Nucleus accumbens (tissue), 56 donors: Measurements from ENCODE around the gene PACRG.

Source experiments
- DNase-seq, 56 donors: peaks; one replicate each; lab custom pipeline; 2025; lab: John Stamatoyannopoulos, UW

PACRG gene

DNA sequence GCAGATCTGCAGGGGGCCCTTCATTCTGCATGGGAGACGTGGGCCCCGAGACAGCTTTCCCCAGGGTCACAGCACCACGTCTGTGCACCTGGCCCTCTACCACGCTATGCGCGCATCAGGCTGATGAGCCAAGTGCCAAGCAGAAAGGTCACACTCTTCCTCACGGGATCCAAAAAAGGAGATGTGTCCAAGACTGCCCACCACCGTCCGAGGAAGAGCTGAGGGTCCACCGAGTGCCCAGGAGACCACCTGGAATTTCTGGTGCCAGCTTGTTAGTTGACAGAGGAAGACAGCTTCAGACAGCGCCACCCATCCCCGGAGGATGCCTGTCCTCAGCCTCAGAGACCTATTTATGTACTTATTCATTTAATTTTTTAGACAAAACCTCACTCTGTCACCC is 609.2 kb downstream of the PACRG start:
- DNase-seq: no peak

DNA sequence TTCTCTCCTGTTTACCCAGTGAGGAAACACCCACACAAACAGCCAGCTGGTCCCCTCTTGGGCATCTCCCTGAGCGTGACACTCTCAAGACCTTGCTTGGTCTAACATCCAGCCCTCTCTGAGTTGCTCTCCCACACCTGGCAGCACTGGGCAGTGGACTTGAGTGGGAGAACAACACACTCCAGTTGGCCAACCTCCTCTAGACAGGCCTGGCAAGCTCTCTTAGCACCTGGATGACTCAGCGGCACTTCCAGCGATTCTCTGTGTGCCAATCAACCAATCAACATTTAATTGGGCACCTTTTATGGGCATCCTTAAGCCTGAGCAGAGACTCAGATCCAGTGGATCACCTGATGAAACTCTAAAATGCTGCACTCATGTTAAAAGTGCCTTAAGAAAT is 610.2 kb downstream of the PACRG start:
- no peak for DNase-seq

DNA sequence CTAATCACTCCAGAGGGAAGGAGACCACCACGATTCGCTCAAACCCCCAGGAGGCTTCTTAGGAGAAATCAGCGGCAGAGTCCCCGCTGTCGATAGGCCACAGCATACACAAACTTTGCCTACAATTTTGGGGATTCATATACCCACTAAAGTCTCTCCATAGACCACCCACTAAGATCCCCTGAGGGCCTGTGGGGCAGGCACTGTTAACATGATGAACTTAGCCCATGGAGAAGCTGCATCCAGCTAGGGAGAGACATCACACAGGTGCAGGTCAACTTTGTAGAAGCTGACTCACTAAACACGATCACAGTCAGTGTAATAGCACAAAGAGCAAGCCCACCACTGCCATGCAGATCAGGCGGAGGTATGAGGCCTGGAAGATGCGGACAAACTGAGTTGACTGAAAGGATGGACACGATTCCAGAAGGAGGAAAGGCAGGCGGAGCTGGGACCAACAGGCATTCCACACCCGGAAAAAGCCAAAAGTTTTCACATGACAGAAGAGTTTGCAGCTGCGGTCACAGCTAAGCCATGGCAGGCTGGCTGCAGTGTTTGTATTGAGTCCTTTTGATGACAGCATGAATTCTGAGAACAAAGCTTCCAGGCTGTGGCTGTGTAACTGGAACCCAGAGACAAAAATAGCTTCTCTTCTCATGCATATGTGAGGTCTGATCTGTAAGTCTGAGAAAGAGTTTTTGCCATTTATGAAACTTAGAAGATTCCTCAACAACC is 611.1 kb downstream of the PACRG start:
- DNase-seq: peak in 47 of 56 donors; percentile 31 to 89 (median 75)

DNA sequence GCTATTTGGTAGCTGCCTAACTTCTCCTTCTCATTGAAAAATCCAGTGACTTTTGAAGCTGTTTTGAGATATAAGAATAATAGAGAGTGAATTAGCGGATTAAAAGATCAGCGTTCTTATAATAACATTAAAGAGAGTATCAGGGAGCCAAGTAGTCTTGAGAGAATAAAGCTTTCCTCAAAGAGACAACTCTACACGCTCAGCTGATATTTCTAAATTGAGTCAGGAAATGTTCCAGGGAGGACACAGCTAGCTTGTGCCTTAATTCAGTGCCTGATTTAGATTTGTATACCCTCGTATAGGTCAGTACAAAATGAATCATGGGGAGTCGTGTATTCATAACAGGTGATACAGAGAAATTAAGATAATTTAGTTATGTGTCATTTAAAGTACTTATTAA is 611.7 kb downstream of the PACRG start:
- DNase-seq: no peak

DNA sequence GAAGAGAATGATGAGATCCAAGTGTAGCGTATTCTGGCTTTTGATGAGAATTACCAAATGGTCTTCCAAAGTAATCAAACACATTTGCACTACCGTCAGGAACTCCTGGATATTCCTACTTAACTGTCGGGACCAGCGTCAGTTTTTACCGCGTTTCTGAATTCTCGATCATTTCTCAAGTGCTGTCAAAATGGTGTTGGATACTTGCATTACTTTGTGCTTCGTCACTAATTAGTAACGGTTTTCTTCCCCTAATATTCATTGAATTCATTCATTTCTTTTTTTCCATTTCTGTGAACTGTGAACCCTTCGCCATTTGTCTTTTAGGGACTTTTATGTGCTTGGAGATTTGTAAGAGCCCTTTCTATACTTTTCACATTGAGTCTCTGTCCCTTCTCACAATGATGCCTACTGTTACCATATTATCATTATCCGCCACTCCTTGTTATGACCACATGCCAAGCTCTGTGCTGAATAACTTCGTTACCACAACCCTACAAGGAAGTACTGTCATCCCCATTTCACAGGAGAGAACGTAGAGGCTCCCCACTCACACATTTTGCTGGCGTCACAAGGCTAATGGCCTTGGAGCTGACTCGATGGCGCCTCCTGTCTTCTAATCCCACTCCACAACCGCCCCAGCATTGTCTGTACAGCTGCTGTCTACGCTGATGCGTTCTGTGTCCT is 612.6 kb downstream of the PACRG start:
- no peak for DNase-seq

DNA sequence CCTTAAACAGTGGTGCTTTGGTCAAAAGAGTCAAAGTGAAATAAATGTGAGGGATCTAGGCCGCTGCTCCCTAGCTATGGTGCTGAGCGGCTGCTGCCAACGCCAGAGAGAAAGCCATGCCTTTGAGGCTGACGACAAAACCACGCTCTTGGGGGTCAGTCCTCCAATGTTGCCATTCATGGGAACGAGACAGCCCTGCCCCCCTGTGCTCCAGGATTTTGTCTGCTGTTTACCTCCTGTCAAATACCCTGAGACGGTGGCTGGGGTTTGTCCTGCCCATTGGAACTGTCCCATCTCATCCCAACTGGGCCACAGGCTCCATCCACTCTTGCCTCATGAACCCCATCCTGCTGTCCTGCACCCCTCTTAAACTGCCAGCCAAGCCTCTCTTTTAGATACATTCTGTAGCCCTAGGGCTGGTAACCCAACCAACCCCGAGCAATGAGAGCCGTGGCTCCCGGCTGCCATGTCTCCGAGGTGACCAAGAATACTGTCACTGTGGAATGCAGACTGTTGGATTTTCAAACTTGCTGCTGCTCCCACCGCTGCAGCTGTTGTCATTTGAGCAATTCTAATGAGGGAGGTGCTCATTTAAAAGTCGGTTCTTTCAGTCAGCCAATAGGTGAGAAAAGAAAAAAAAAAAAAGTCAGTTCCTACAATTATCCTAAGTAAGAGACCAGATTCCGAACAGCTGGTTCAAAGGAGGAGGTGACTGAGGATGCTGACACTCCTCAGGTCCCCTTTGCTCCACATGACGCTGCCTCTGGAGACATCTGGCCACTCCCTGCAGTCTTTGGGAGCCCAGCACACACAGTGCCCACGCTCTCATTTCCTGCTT is 613.7 kb downstream of the PACRG start:
- DNase-seq: peak in 5 of 56 donors; percentile 28 to 69 (median 47)

DNA sequence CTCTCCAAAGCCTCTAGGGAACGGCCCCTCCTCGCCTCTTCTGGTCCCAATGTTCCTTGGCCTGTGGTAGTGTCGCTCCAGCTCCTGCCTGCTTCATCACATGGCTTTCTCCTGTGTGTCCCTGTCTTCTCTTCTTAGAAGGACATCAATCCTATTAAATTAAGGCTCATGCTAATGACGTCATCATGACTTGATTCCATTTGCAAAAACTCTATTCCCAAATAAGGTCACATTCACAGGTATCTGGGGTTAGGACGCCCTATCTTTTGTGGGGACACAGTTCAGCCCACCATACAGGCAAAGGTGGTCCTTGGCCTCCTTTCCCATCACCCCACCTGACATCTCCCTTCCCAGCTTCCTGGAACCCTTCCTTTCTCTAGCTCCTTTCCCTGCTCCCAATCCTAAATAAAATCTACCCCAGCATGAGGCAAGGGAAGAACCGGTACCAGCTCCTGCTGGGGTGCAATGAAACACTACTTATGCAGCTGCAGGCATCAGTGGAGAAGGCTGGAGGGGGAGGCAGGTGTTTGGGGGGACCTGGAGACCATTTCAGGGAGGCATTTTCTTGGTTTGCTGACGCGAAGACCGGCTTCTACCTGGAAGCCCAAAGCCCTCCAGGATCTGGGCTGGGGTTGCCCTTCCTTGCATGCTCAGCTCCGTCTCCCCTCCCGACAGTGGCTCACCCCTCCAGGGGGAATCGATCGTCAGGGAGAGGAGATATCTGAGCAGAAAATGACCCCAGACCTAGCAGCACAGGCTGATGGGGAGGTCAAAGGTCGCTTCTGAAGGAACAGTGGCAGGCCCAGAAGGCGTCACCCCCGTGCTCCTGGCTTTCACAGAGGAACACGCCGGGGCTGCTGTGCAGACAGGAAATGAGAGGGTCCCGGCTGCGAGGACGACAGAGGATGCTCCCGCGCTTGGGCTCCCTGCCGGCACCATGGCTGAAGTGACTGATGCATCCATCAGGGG is 615.1 kb downstream of the PACRG start:
- no peak for DNase-seq

DNA sequence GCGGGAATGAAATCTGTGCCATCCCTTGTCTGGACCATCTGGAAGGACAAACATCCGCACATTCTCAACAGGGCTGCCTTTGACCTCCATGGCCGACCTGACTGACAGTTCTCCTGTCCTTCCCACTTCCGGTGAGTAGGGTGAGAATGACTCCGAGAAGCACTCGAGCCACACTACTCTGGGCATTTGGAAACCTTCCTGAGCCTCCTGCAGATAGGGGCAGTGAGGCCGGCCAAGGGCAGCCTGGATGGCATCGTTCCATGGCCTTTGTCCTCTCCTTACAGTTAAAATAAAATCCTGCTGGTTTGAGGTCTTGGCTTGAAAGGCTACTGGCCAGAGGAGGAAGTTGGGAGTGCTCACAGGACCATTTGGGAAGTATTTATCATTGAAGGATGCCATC is 615.8 kb downstream of the PACRG start:
- no peak for DNase-seq

DNA sequence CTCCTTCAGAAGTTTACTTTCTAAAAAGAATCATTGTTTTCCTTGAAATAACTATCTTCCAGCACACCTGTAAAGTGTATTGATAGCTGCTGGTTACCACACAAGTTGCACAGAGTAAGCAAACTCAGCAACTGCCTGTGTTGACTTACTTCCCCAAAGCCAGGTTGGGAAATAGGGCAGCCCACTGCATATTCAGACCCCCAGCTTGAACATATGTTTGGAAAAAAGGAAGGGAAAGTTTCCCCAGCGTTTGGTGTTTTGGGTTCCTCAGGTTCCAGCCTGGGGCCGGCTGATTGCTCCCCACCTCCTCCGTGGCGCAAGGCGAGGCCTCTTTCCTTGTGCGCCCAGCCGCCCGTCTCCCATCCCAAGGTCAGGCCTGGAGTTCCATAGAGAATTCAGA is 616.6 kb downstream of the PACRG start:
- DNase-seq: no peak

DNA sequence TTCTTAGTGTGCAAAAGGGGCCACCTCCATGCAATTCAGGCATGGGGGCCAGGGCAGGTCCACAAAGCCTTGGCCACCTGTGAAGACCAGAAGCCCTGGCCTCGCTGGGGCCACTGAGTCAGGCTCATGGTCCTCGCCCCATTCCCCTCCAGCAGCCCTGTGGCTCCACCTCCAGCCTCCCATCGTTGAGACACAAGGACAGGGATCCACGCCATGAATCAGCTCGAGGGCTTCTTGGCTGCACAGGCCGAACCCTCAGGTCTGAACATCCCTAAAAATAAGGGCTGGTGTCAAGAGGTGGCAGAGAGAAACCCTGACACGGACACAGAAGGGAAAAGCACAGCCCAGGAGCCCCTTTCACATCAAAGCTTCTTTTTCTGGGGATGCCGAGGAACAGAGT is 618.2 kb downstream of the PACRG start:
- no peak for DNase-seq

DNA sequence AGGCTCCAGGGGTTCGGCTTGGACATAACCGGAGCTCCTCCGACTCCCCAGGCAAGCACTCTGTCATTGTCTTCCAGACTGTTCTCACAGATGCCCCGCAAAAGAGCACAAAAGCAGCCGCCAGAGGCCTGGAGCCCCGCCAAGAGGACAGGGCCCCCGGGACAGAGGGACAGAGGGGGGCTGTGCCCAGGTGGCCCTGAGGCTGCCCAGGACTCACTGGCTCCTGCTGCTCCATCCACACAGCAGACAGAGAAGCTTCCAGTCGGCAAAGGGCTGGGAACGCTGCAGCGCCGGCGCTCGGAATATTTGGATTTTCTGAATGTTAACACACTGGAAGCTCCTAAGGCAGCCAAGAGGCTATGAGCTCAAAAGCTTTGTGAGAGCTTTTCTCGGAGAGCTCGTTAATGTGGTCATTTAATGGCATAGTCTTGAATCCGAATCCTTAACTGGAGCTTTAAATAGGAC is 618.8 kb downstream of the PACRG start:
- peak in 46 of 56 donors; percentile 7 to 85 (median 63) for DNase-seq

DNA sequence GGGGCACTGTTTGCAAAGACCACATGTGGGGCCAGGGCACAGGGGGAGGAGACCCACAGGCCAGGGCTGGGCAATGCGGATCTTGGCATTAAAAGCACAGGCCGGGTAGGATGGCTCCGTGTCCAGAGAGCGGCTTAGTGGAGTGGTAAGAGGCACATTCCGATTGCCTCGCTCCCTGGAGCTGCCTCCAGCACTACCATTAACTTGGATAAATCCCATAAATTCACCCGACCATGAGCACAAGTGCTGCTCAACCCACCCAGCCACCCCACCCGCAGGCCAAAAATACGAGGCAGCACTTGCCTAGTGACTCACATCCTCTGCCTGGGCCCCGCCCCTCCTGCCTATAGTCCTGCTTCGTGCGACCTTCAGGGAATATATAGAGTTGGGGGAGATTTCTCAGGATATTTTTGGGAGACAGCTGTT is 619.3 kb downstream of the PACRG start:
- peak in 4 of 56 donors; percentile 46 to 62 (median 49) for DNase-seq

DNA sequence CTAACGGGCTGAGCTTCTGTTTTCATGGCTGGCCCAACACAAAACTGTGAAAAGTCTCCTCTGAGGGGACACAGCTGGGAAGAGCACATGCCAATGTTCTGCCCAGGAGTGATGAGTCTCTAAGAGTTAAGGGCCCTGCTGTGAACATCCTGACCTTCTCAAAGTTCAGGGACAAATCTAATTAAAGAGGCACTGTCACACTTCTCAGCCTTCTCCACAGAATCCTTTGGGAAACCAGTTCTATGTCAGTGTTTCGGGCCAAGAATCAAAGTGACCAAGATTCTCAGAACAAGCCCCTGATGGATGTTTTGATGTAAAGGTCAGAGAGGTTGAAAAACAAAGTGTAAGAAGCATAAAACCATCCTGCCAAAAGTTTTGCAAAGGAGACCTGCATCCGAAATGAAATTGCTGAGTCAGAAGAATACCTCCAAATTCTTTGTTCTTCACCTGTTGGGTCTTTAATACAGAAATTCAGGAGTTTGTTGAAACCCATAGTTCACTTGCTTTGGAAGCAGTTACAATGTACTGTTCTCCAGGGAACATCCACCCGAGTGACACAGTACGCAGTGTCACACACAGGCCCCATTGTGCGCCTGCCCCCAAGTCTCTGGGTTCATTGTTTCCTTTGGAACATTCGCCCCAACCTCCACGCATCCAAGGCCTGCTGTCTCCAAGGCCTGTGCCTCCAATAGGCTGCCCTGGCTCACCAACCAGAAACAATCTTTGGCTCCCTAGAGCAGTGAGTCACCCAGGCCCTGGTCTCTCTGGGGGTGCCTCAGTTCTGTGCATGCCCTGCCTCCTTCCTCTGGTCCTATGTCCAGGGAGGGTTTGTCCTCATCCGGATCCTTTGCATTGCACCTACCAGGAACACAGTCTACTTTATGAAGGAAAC is 621.3 kb downstream of the PACRG start:
- peak in 53 of 56 donors; percentile 59 to 98 (median 90) for DNase-seq

DNA sequence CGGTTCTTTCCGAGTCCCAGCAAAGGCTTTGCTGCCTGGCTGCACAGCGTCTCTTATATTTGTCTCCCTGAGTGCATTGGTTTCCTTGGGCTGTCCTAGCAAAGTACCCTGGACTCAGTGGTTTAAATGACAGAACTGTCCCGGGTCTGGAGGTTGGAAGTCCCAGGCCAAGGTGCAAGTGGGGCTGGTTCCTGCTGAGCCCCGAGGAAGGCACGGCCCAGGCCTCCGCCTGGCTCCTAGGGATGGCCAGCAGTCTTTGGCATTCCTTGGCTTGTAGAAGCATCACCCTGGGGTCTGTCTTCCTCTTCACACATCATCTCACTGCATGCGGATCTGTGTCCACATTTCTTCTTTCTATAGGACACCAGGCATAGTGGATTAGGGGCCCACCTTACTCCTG is 621.9 kb downstream of the PACRG start:
- DNase-seq: no peak

DNA sequence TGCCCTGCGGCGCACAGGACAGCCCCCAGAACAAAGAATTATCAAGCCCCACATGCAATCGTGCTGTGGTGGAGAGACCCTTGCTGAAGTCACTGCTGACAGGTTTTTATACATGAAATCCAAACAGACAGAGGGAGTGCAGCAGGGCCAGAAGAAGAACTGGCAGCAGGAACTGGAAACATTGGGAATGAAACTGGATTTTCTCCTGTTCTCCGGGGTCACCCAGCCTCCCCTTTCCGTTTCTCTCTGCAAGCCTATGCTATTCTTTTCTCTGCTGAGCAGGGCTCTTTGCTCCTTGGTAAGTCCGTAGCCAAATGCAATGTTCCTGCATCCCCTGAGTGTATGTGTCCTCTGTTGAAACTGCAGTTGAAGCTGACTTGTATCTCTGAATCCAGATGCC is 623.2 kb downstream of the PACRG start:
- DNase-seq: no peak

DNA sequence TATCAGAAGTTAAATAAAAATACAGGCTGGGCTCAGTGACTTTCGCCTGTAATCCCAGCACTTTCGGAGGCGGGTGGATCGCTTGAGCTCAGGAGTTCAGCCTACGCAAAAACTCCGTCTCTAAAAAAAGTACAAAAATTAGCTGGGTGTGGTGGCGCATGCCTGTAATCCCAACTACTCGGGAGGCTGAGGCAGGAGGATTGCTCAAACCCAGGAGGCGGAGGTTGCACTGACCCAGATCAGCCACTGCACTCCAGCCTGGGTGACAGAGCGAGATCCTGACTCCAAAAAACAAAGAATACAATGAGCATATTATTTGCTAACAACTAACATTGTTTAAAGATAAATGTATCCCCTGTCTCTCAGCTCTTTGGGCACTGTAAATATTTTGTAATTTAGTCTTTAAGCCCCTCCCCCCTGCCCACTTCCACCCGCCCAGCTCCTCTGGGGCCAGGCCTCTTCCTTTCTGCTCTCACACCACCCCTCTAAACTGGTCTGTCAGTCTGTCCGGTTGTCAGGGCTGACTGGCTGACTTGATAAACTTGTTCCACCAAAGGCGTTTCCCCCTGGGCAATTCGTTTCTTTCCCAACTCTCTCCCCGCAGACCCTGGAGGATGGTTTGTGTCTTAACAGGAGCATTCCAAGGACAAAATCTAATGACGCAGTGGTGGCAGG is 624.4 kb downstream of the PACRG start:
- peak in 31 of 56 donors; percentile 25 to 78 (median 48) for DNase-seq

DNA sequence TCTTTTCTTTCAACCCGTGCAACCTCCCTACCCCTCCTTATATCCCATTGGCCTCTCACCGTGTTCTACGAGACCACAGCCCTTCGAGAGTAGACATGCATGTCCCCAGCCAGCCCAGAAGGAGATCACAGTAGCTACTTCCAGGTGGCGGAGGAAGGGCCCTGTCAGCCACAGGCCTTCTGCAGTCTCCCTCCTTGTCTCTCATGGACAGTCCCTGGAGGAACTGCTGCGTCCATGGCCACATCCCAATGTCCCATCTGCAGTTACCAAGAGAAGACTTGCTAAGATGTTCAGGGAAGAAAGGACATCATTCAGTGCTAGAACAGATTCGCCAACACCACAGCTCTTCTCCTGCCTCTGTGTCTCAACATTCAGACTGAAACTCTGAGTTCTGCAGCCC is 625.2 kb downstream of the PACRG start:
- no peak for DNase-seq

DNA sequence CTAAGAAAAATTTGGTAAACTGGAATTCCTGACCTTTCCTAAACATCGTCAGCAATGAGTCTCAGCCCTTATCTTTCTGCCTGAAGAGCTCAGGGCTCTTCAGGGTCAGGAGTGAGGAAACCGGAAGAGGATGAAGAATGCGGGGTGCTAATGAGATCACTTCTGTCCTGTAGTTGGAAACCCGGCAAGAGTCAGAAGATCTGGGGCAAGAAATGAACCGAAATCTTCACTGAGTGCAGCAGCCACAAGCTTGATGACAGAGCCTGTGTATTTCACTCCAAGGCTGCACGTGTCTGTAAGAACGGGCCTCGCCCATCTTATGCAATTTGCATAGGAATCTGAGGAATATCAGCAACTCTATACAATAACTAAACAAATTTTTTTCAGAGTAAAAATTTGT is 626.3 kb downstream of the PACRG start:
- DNase-seq: peak in 1 of 56 donors; percentile 2
